Measurements from ENCODE around the gene ZNF319.
A peak's percentile ranks its signal among the peaks of the same experiment; 100 is the strongest.

- TF ChIP-seq CTCF (IDR thresholded peaks at IDR 0.05), result peak; percentile 38 to 90 (median 56)
- peak in 1 of 2 donors; percentile 81 for TF ChIP-seq POLR2A (IDR thresholded peaks at IDR 0.05)
Measured at GRCh38 chr16:58000706-58001676, 519 bp upstream of the ZNF319 start, which contains the start of gene USB1.

Measured in thyroid gland (tissue), 4 donors.